ENCODE measurements around the gene GRAMD2B. TPM values are rescaled to one million over a fixed set of nuclear protein-coding genes. Genes with fewer than 3 reads are reported as not detected.

The GRAMD2B gene
- total RNA-seq, 1 donor from 2014 or later, result 7.1 TPM

GRCh38 chr5:126536874-126537273 lies 113.7 kb downstream of the GRAMD2B start:
- Mint-ChIP-seq H3K4me3 (peak overlapping the region; percentile 15), H3K36me3 (ENCODE audit: low read depth) (no peaks in the 10 kb centered on the region), H3K27me3 (ENCODE audit: low read depth) (no peaks in the 10 kb centered on the region), H3K4me1 (peaks cover 33% of the 10 kb centered on the region), H3K9me3 (no peaks in the 10 kb centered on the region), H3K27ac (ENCODE audit: unreplicated experiment) (no peak overlapping the region)
- no peak for DNase-seq (ENCODE audit: low read depth, low spot score)
- TF ChIP-seq, protein P1, sequence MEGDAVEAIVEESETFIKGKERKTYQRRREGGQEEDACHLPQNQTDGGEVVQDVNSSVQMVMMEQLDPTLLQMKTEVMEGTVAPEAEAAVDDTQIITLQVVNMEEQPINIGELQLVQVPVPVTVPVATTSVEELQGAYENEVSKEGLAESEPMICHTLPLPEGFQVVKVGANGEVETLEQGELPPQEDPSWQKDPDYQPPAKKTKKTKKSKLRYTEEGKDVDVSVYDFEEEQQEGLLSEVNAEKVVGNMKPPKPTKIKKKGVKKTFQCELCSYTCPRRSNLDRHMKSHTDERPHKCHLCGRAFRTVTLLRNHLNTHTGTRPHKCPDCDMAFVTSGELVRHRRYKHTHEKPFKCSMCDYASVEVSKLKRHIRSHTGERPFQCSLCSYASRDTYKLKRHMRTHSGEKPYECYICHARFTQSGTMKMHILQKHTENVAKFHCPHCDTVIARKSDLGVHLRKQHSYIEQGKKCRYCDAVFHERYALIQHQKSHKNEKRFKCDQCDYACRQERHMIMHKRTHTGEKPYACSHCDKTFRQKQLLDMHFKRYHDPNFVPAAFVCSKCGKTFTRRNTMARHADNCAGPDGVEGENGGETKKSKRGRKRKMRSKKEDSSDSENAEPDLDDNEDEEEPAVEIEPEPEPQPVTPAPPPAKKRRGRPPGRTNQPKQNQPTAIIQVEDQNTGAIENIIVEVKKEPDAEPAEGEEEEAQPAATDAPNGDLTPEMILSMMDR (conservative IDR thresholded peaks at IDR 0.05), result peak; percentile 35

DNA sequence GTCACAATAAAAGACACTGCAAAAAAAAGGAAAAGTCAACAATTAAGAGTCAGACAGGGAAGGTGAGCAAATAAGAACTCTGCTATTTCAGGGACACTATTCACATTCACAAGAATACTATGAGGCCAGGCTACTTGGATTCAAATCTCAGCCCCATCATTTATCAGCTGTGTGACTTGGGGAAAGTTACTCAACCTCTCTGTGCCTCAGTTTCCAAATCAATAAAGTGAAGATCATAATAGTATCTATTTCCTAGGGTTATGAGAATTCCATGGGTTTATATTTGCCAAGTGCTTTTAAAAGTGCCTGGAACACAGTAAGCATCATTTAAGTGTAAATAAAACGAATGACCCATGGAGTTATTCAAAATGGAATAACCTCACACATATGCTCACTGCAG lies 115.4 kb downstream of the GRAMD2B start:
- DNase-seq (ENCODE audit: low read depth, low spot score), result no peak
- H3K9me3 Mint-ChIP-seq, result no peaks in the 10 kb centered on the region
- no peaks in the 10 kb centered on the region for H3K36me3 Mint-ChIP-seq (ENCODE audit: low read depth)
- TF ChIP-seq, protein P1 (conservative IDR thresholded peaks at IDR 0.05), result no peak
- H3K27ac Mint-ChIP-seq (ENCODE audit: unreplicated experiment), result no peak overlapping the region
- peaks cover 18% of the 10 kb centered on the region for H3K4me1 Mint-ChIP-seq
- no peaks in the 10 kb centered on the region for H3K27me3 Mint-ChIP-seq (ENCODE audit: low read depth)
- no peak overlapping the region for H3K4me3 Mint-ChIP-seq

DNA sequence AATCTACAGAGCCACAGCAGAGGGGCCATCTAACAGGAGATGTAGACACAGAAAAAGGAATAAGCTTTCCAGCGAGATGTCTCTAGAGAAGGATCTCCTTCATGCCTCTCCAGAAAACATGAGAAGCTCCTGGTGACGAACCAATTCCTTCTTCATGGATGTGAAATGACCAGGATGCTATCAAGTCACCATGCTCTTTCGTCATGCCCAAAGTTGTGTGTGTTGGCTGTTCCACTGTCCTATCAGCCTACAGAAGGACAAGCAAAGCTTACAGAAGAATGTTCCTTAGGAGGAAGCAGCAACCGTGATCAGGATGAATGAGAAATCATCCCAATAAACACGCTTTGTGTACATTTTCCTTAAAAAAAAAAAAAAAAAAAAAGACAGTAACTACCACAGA lies 117.4 kb downstream of the GRAMD2B start:
- TF ChIP-seq, protein P1 (conservative IDR thresholded peaks at IDR 0.05), result no peak
- H3K27me3 Mint-ChIP-seq (ENCODE audit: low read depth), result no peaks in the 10 kb centered on the region
- no peak overlapping the region for H3K4me3 Mint-ChIP-seq
- no peak overlapping the region for H3K27ac Mint-ChIP-seq (ENCODE audit: unreplicated experiment)
- H3K9me3 Mint-ChIP-seq, result no peaks in the 10 kb centered on the region
- H3K4me1 Mint-ChIP-seq, result peaks cover 18% of the 10 kb centered on the region
- peaks cover 3% of the 10 kb centered on the region for H3K36me3 Mint-ChIP-seq (ENCODE audit: low read depth)
- DNase-seq (ENCODE audit: low read depth, low spot score), result no peak

DNA sequence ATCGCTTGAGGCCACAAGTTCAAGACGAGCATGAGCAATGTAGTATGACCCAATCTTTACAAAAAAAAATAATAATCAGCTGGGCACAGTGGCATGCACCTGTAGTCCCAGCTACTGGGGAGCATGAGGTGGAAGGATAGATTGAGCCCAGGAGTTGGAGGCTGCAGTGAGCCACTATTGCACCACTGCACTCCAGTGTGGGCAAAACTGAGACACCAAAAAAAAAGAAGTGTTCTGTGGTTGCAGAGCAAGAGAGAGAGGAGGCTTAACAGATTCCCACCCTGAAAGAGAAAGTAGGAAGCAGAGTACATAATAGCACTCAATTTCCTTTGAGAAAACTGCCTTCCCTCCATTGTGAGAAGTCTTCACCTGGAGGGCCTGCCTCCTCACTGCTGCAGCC lies 119.2 kb downstream of the GRAMD2B start:
- H3K36me3 Mint-ChIP-seq (ENCODE audit: low read depth), result peaks cover 6% of the 10 kb centered on the region
- H3K27me3 Mint-ChIP-seq (ENCODE audit: low read depth), result no peaks in the 10 kb centered on the region
- no peak overlapping the region for H3K27ac Mint-ChIP-seq (ENCODE audit: unreplicated experiment)
- TF ChIP-seq, protein P1 (conservative IDR thresholded peaks at IDR 0.05), result no peak
- no peak overlapping the region for H3K4me3 Mint-ChIP-seq
- peaks cover 14% of the 10 kb centered on the region for H3K4me1 Mint-ChIP-seq
- H3K9me3 Mint-ChIP-seq, result no peaks in the 10 kb centered on the region
- DNase-seq (ENCODE audit: low read depth, low spot score), result no peak

GRCh38 chr5:126543009-126543408 lies 119.8 kb downstream of the GRAMD2B start:
- Mint-ChIP-seq H3K27ac (ENCODE audit: unreplicated experiment) (peak overlapping the region; percentile 72), H3K36me3 (ENCODE audit: low read depth) (peaks cover 6% of the 10 kb centered on the region), H3K27me3 (ENCODE audit: low read depth) (no peaks in the 10 kb centered on the region), H3K4me3 (no peak overlapping the region), H3K9me3 (no peaks in the 10 kb centered on the region), H3K4me1 (peaks cover 13% of the 10 kb centered on the region)
- TF ChIP-seq, protein P1 (conservative IDR thresholded peaks at IDR 0.05), result no peak
- DNase-seq (ENCODE audit: low read depth, low spot score), result no peak

DNA sequence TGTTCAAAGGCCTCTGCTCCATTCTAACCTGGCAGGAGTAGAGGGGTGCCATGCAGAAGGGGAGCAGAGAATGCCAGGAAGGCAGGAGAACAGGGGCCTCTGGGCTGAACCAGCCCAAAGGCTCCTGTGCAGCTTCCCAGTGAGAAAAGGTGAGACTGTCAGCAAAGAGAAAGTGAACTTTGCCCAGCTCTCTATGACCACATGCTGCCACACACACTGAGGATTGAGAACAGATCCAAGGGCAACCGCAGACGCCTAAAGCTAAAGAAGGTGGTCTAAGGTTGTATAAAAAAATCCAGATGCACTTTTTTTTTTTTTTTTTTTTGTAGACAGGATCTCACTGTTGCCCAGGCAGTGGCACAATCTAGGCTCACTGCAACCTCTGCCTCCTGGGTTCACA lies 120.5 kb downstream of the GRAMD2B start:
- no peak for DNase-seq (ENCODE audit: low read depth, low spot score)
- Mint-ChIP-seq H3K4me1 (peaks cover 7% of the 10 kb centered on the region), H3K27ac (ENCODE audit: unreplicated experiment) (no peak overlapping the region), H3K4me3 (no peak overlapping the region), H3K27me3 (ENCODE audit: low read depth) (no peaks in the 10 kb centered on the region), H3K9me3 (no peaks in the 10 kb centered on the region), H3K36me3 (ENCODE audit: low read depth) (peaks cover 6% of the 10 kb centered on the region)
- TF ChIP-seq, protein P1 (conservative IDR thresholded peaks at IDR 0.05), result no peak

All from neural crest cell (in vitro differentiated cells).